ENCODE data around the gene USPL1. TPM values are rescaled to one million over a fixed set of nuclear protein-coding genes. Genes with fewer than 3 reads are reported as not detected.

Gene USPL1
- total RNA-seq, 2 donors from 2014 or later: 20.1 to 24.4 TPM

GRCh38 chr13:30623392-30623791 lies 5.7 kb downstream of the USPL1 start:
- H3K27me3 ChIP-seq (replicated peaks; ENCODE audit: insufficient read depth): no peaks in the 10 kb centered on the region
- 88% methylated on average over 5 of the region's 5 CpGs for WGBS
- H3K9me3 ChIP-seq: no peaks in the 10 kb centered on the region
- no peak overlapping the region for H3K4me3 ChIP-seq
- no peaks in the 10 kb centered on the region for H3K4me1 ChIP-seq (replicated peaks)
- intact Hi-C loops (cut with DNase I): no loop called here
- no peak for DNase-seq (ENCODE audit: low spot score)
- H3K27ac ChIP-seq: no peak overlapping the region
- no peak for TF ChIP-seq CTCF (IDR thresholded peaks at IDR 0.05)
- TF ChIP-seq POLR2AphosphoS5 (IDR thresholded peaks at IDR 0.05): no peak
- TF ChIP-seq POLR2A (IDR thresholded peaks at IDR 0.05): no peak
- no peaks in the 10 kb centered on the region for H3K36me3 ChIP-seq

- no peaks in the 10 kb centered on the region for H3K4me1 ChIP-seq (replicated peaks)
- no peaks in the 10 kb centered on the region for H3K36me3 ChIP-seq
- intact Hi-C loops (cut with DNase I): no loop called here
- TF ChIP-seq CTCF (IDR thresholded peaks at IDR 0.05): no peak
- no peak for TF ChIP-seq POLR2A (IDR thresholded peaks at IDR 0.05)
- TF ChIP-seq POLR2AphosphoS5 (IDR thresholded peaks at IDR 0.05): no peak
- no peaks in the 10 kb centered on the region for H3K27me3 ChIP-seq (replicated peaks; ENCODE audit: insufficient read depth)
- no peak overlapping the region for H3K4me3 ChIP-seq
- 74% methylated on average over 1 of the region's 1 CpG for WGBS
- DNase-seq (ENCODE audit: low spot score): no peak
- H3K9me3 ChIP-seq: no peaks in the 10 kb centered on the region
- H3K27ac ChIP-seq: no peak overlapping the region
These were observed 6.9 kb downstream of the USPL1 start for GRCh38 chr13:30624630-30625029.

- no peaks in the 10 kb centered on the region for H3K36me3 ChIP-seq
- TF ChIP-seq CTCF (IDR thresholded peaks at IDR 0.05) (no peak), POLR2A (IDR thresholded peaks at IDR 0.05) (no peak), POLR2AphosphoS5 (IDR thresholded peaks at IDR 0.05) (no peak)
- no peak overlapping the region for H3K27ac ChIP-seq
- no peaks in the 10 kb centered on the region for H3K27me3 ChIP-seq (replicated peaks; ENCODE audit: insufficient read depth)
- H3K4me1 ChIP-seq (replicated peaks): no peaks in the 10 kb centered on the region
- no peaks in the 10 kb centered on the region for H3K9me3 ChIP-seq
- no peak overlapping the region for H3K4me3 ChIP-seq
- no peak for DNase-seq (ENCODE audit: low spot score)
- intact Hi-C loops (cut with DNase I): no loop called here
These were observed 11.8 kb downstream of the USPL1 start for GRCh38 chr13:30629527-30629926.

- no peaks in the 10 kb centered on the region for H3K9me3 ChIP-seq
- intact Hi-C loops (cut with DNase I): no loop called here
- DNase-seq (ENCODE audit: low spot score): no peak
- H3K36me3 ChIP-seq: no peaks in the 10 kb centered on the region
- no peaks in the 10 kb centered on the region for H3K27me3 ChIP-seq (replicated peaks; ENCODE audit: insufficient read depth)
- WGBS: 91% methylated on average over 4 of the region's 4 CpGs
- H3K4me3 ChIP-seq: no peak overlapping the region
- TF ChIP-seq CTCF (IDR thresholded peaks at IDR 0.05) (no peak), POLR2A (IDR thresholded peaks at IDR 0.05) (no peak), POLR2AphosphoS5 (IDR thresholded peaks at IDR 0.05) (no peak)
- no peak overlapping the region for H3K27ac ChIP-seq
- no peaks in the 10 kb centered on the region for H3K4me1 ChIP-seq (replicated peaks)
These were observed 16.1 kb downstream of the USPL1 start for GRCh38 chr13:30633861-30634260.

GRCh38 chr13:30634838-30635237 lies 17.1 kb downstream of the USPL1 start:
- Histone ChIP-seq H3K4me1 (replicated peaks) (no peaks in the 10 kb centered on the region), H3K9me3 (no peaks in the 10 kb centered on the region), H3K4me3 (no peak overlapping the region), H3K27me3 (replicated peaks; ENCODE audit: insufficient read depth) (no peaks in the 10 kb centered on the region), H3K27ac (no peak overlapping the region), H3K36me3 (no peaks in the 10 kb centered on the region)
- WGBS: 79% methylated on average over 3 of the region's 3 CpGs
- intact Hi-C loops (cut with DNase I): no loop called here
- no peak for DNase-seq (ENCODE audit: low spot score)
- TF ChIP-seq CTCF (IDR thresholded peaks at IDR 0.05) (no peak), POLR2AphosphoS5 (IDR thresholded peaks at IDR 0.05) (no peak), POLR2A (IDR thresholded peaks at IDR 0.05) (no peak)
